ENCODE results near the gene HAPLN1. TPM values are rescaled to one million over a fixed set of nuclear protein-coding genes. Genes with fewer than 3 reads are reported as not detected.

Gene HAPLN1
- polyA plus RNA-seq, 1 donor, result 9.7 TPM

DNA sequence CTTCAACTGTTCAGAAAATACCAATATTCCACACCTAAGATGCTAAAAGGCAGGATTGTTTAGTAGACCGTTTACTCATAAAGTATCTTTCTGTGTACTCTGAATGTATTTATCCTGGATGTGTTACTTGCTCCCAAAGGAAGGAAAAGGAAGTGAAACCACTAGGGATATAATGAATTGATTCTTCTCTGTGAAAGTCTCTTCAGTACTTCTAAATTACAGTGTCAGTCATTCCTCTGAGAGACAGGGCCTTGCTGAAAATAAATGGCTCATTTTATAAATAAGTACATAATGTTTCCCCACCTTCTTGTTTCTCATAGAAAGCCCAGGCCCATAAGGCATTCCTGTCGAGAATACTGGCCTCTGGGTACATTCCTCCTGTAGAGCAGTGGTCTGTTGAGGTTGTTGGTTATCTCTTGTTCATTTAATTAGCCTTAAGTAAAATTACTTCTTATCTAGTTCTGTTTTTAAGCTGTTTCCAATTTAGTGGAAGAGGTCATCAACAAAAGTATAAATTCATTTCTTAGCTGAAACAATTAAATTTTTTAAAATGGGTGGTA lies 1.6 kb downstream of the HAPLN1 start:
- DNase-seq, result no peak

DNA sequence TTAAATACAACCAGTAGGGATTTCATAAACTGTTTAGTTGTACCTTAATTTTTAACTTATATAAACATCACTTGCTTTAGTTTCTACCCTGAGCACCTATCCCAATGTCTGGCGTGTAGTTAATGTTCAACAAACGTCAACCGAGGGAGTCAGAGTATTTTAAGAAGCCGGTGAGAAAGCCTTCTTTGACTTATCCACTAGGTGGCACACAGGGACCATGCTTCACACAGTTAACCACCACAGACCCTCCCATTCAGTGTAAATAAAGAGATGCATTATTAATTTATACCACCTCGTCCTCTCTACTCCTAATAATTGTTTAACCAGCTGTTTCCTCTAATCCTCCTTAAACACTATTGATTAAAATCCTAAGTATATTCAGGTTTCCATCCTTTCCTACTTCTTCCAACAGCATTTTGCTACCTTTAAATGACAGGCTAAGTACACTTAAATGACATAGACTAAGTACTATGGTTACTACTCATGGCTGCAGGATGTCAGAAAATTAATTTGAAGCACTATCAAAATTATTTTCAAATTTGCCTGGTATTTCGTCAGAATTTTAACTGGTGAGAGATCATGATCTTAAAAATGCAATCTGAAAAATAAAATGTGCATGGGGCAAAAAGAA lies 2.3 kb downstream of the HAPLN1 start:
- DNase-seq, result peak; percentile 71

DNA sequence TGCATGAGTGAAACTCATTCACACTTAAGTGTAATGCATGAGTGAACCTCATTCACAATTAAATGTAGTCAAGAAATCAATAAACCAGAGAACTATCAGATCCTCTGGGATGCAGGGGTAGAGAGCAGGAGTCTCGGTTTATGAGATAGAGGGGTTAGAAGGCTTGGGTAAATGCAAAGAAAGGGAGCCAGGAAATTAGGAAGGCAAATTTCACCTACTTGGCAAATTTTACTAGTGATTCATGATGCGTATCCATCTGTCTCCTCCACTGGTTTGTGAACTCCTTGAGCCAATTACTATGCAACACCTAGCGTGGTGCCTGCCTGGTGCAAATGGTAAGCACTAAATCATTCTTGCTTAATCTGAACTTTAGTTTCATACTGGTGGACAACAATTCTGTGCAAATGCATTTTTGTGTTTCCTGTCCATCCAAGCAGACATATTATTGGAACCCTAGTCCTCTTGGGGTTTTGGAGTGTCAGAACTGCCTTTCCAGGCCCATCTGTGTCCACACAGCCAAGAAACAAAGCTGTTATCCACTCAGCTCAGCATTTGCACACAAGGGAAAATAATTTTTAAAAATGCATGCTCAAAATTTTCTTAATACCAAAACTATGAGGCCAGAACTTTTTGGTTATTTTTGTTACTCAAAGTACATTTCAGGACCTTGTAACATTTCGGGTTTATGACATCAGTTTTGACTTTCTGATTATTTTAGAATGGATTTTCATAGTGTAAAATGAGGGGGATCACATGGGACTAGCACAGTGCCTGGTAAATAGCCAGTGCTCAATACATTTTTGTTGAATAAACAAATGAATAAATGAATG lies 5.2 kb downstream of the HAPLN1 start:
- DNase-seq, result no peak

GRCh38 chr5:83714810-83715209 lies 5.8 kb downstream of the HAPLN1 start:
- DNase-seq, result no peak

GRCh38 chr5:83711982-83712601 lies 8.6 kb downstream of the HAPLN1 start:
- DNase-seq, result peak; percentile 27

DNA sequence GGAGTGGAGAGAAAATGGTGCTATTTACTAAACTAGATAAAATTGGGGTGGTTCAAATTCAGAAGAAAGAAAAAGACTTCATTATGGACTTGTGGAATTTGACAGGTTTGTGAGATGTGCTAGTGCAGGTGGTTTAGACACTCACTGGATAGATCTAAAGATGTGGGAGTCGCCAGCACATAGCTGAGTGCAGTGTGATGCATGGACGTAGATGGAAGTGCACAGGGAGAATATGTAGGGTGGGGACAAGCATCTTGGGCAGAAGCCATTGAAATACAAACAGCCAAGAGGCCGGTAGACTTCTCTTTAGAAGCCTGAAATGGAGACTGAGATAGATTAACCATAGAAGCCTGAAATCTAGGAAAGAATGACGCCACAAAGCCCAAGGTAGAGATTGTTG lies 10.7 kb downstream of the HAPLN1 start:
- no peak for DNase-seq

DNA sequence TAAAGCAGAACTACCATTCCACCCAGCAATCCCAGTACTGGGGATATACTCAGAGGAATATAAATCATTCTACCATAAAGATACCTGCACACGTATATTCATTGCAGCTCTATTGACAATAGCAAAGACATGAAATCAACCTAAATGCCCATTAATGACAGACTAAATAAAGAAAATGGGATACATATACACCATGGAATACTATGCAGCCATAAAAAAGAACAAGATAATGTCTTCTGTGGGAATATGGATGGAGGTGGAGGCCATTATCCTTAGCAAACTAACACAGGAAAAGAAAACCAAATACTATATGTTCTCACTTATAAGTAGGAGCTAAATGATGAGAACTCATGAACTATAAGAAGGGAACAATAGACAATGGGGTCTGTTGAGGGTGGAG lies 12.5 kb downstream of the HAPLN1 start:
- DNase-seq, result no peak

- no peak for DNase-seq
These were observed 17.6 kb downstream of the HAPLN1 start for GRCh38 chr5:83703059-83703458.

DNA sequence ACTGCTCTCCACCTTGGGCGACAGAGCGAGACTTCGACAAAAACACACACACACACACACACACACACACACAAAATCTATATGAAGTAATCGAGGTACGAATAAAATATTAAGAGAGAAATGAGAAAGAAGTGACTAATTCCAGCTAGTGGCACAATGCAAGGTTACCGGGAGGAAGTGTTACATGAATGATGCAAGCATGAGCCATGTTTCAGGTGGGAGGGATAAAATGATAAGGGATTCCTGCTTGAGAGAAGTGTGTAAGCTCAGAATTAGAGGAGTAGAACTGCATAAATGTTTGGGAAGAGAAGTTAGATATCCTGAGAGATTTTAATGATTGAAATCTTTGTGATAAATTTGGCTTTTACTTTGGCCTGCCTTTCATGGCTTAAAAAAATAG lies 18.8 kb downstream of the HAPLN1 start:
- no peak for DNase-seq

DNA sequence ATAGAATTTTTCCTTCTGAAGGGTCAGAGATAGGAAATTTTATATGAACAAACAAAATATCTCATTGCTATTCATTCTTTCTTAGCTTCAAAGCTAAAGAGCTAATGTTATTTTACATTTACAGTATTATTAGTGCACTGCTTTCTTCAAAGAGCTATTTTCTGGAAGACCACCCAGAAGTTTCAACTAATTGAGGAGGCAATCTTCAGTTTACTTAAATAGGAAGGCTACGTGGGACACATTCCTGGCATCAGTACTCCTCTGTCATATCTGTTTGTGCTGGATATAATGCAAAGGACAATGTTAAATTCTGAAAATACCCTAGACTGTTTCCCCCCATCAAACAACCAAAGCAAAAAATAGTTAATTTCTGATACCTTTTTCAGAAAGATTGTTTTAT lies 30.8 kb downstream of the HAPLN1 start:
- no peak for DNase-seq

GRCh38 chr5:83688281-83688680 lies 32.4 kb downstream of the HAPLN1 start:
- DNase-seq, result no peak

DNA sequence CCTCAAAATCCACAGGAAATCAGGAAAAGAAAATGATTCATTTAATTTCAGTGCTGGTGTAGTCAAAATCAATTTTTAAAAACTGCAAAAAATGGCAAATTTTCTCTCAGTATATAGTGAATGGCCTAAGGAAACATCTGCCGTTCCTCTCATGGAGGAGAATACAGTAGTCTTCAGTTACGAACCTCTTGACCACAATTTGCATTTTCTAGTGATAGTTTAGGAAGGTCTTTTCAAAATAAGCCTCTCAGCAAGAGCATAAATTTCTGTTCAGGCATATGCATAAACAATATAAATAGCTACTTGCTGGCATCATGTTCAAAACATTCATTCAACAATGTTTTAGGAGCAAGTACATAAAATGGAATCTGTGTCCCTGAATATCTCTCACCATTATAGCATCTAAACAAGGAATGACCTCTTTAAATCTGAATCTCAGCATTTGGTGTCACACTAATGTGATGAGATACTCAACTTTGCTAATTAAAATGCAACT lies 33.5 kb downstream of the HAPLN1 start:
- no peak for DNase-seq

- DNase-seq, result no peak
These were observed 34.4 kb downstream of the HAPLN1 start for GRCh38 chr5:83686251-83686650.

- DNase-seq, result no peak
These were observed 36.8 kb downstream of the HAPLN1 start for GRCh38 chr5:83683836-83684235.

DNA sequence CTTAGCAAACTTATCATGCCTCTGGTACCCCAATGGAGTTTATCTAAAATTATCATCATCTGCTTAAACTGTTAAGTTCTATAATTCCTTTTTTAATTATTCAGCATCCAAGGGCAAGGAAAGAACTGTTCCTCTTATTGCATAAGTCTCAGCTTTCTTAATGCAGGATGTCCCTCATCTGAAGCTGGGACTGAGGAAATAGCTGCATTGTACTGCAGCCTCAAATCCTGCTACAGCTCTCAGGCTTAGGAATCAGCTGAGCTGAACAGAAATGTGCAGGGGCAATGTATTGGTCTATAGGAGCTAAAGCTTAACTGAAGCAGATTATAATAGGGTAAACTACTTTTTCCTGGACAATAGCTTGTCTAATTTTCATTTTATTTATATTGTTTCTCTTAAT lies 48.0 kb downstream of the HAPLN1 start:
- peak; percentile 11 for DNase-seq

- DNase-seq, result no peak
These were observed 48.5 kb downstream of the HAPLN1 start for GRCh38 chr5:83672158-83672557.

- no peak for DNase-seq
These were observed 55.0 kb downstream of the HAPLN1 start for GRCh38 chr5:83665631-83666030.

- no peak for DNase-seq
These were observed 58.1 kb downstream of the HAPLN1 start for GRCh38 chr5:83662558-83662957.

DNA sequence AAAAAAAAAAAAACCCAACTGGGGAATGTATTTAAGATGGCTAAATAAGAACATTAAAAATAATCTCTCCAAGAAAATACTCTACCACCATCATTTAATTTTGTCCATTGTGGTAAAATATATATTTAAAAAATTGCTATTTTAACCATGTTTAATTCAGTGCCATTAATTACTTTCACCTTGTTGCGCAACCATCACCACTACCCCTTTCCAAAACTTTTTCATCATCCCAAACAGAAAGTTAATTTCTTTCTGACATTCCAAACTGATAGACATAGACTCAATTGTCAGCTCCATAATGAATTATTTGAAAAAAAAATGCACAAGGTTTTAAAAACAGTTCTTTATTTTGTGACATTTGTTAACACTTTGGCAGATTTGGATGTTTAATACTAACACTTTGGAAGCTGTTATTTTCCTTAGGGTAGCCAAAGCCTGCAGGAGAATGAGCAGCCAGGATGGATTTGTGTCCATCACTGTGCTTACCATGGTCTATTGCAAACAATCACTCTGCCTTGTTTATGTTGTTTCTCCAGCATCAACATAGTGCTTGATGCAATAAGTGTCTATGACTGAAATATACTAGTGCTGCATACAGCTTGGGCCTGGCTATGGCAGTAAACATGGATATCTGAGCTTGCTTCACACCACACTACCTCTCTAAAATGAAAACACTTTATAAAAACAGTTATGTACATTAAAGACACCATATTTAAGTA lies 62.7 kb downstream of the HAPLN1 start:
- DNase-seq, result no peak

DNA sequence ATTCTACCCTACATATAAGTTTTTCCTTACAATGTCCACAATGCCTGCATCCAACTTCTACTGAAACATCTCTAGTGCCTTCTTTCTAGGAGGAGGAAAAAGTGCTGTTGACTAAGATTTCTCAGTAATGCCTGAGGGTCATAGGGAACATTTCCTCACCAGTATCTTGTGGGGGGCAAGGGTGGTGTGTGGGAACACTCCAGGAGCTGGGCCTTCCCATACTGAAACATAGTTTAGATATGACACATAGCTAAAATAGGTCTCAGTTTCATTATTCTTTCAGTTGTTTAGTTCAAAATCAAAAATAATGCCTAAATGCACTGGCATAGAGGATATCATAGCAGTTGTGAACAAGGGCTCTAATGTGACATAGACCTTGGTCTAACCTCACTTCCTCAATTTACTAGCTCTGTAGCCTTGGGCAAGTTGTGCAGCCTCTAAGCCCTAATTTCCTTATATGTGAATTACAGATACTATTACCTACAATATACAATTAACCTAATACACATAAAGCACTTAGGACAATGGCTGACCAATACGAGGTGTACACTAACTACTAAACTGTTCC lies 66.1 kb downstream of the HAPLN1 start:
- DNase-seq, result no peak

DNA sequence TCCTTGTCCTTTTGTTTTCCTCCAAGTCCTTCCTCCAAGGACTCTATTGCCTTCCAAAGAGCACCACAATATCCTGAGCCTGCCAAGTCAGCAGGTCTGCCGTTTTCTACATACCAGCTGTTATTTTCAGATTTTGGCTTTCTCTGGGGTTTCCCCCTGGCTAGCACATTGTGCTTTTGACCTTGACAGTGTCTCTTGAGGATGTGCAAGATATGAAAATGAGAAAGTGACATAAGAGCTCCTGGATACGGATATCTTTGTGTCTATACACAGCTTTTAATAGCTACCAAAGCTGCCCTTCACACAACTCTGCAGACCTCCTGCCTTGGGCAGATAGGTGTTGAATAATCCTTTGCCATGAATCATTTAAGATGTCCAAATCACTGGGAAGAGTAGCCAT lies 67.0 kb downstream of the HAPLN1 start:
- no peak for DNase-seq

DNA sequence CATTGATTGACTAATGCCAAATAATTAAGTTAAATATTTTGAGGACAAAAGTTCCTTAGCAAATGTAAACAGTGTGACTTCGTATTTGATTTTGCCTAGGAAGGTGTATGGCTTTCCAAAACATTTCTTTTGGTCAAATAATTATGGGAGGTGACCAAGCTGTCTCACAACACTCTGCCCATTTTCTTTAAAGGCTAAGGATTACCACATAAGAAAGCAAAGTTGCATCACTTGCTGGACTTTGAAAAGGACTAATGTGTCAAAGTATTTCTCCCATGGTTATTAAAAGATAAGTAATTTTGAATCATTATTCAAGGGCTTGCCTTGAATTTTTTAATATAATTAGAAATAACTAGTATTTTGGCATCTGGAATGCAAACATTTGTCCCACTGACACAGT lies 74.7 kb downstream of the HAPLN1 start:
- DNase-seq, result no peak
